Measurements from ENCODE around the gene HAAO. TPM values are rescaled to one million over a fixed set of nuclear protein-coding genes. Genes with fewer than 3 reads are reported as not detected.

Gene HAAO
- total RNA-seq, 1 donor from 2014 or later, result 6.4 TPM

- ATAC-seq, result no peak
- Histone ChIP-seq H3K4me3 (no peak overlapping the region), H3K27ac (no peak overlapping the region), H3K4me1 (no peaks in the 10 kb centered on the region), H3K27me3 (no peaks in the 10 kb centered on the region), H3K36me3 (no peaks in the 10 kb centered on the region), H3K9me3 (no peaks in the 10 kb centered on the region)
- DNase-seq, result no peak
- intact Hi-C loops (cut with DNase I), result no loop called here
- TF ChIP-seq CTCF (IDR thresholded peaks at IDR 0.05), result no peak
Measured at GRCh38 chr2:42775810-42776209, 16.6 kb downstream of the HAAO start.

GRCh38 chr2:42775186-42775585 lies 17.2 kb downstream of the HAAO start:
- H3K27me3 ChIP-seq, result no peaks in the 10 kb centered on the region
- H3K9me3 ChIP-seq, result no peaks in the 10 kb centered on the region
- no peak overlapping the region for H3K27ac ChIP-seq
- ATAC-seq (no peak), DNase-seq (no peak)
- intact Hi-C loops (cut with DNase I), result no loop called here
- TF ChIP-seq CTCF (IDR thresholded peaks at IDR 0.05), result no peak
- H3K4me3 ChIP-seq, result no peak overlapping the region
- H3K36me3 ChIP-seq, result no peaks in the 10 kb centered on the region
- no peaks in the 10 kb centered on the region for H3K4me1 ChIP-seq

GRCh38 chr2:42771546-42772153 lies 20.7 kb downstream of the HAAO start:
- H3K4me3 ChIP-seq, result no peak overlapping the region
- no peak overlapping the region for H3K27ac ChIP-seq
- H3K4me1 ChIP-seq, result no peaks in the 10 kb centered on the region
- intact Hi-C loops (cut with DNase I), result no loop called here
- TF ChIP-seq CTCF (IDR thresholded peaks at IDR 0.05), result no peak
- no peak for ATAC-seq
- no peak for DNase-seq
- no peaks in the 10 kb centered on the region for H3K36me3 ChIP-seq
- no peaks in the 10 kb centered on the region for H3K27me3 ChIP-seq
- H3K9me3 ChIP-seq, result no peaks in the 10 kb centered on the region

GRCh38 chr2:42770288-42771131 lies 21.9 kb downstream of the HAAO start:
- H3K27ac ChIP-seq, result no peak overlapping the region
- no peak overlapping the region for H3K4me3 ChIP-seq
- intact Hi-C loops (cut with DNase I), result no loop called here
- DNase-seq (no peak), ATAC-seq (peak; percentile 90)
- H3K9me3 ChIP-seq, result no peaks in the 10 kb centered on the region
- H3K27me3 ChIP-seq, result no peaks in the 10 kb centered on the region
- H3K4me1 ChIP-seq, result no peaks in the 10 kb centered on the region
- TF ChIP-seq CTCF (IDR thresholded peaks at IDR 0.05), result peak; percentile 43
- H3K36me3 ChIP-seq, result no peaks in the 10 kb centered on the region

- H3K27ac ChIP-seq, result no peak overlapping the region
- H3K36me3 ChIP-seq, result no peaks in the 10 kb centered on the region
- H3K27me3 ChIP-seq, result no peaks in the 10 kb centered on the region
- no peak overlapping the region for H3K4me3 ChIP-seq
- DNase-seq, result no peak
- intact Hi-C loops (cut with DNase I), result no loop called here
- H3K4me1 ChIP-seq, result no peaks in the 10 kb centered on the region
- no peaks in the 10 kb centered on the region for H3K9me3 ChIP-seq
- ATAC-seq, result no peak
- TF ChIP-seq CTCF (IDR thresholded peaks at IDR 0.05), result no peak
Measured at GRCh38 chr2:42769583-42770287, 22.6 kb downstream of the HAAO start.

Measured in upper lobe of right lung (tissue), 1 donor.